ENCODE results near the gene CCNG2. TPM values are rescaled to one million over a fixed set of nuclear protein-coding genes. Genes with fewer than 3 reads are reported as not detected.

Gene CCNG2
- total and polyA plus RNA-seq, 5 experiments from 2014 or later: 10.2 to 38.1 (median 15.3) TPM

- POLR2A ChIA-PET: no interaction called here
- Mint-ChIP-seq H3K4me1 (no peaks in the 10 kb centered on the region), H3K27me3 (peaks cover 0 to 4% (median 0%) of the 10 kb centered on the region in 5 donors), H3K27ac (no peak overlapping the region), H3K36me3 (no peaks in the 10 kb centered on the region), H3K9me3 (no peaks in the 10 kb centered on the region), H3K4me3 (no peak overlapping the region)
- no peak for ATAC-seq
- no peak for DNase-seq
Observed at GRCh38 chr4:77219266-77219665, 62.3 kb downstream of the CCNG2 start.

Other genes with a start within 250 kb of the CCNG2 start
- 10 to 100 TPM; 50.7 to 56.7 TPM for gene SEPTIN11, start 207.5 kb upstream of the CCNG2 start, total RNA-seq
- gene SEPTIN11, start 207.5 kb upstream of the CCNG2 start, polyA plus RNA-seq: 10 to 100 TPM; 44.8 to 49.5 (median 46.0) TPM
- 100 to 1,000 TPM; 309 to 315 TPM for gene CCNI, start 81.2 kb upstream of the CCNG2 start, total RNA-seq
- gene CCNI, start 81.2 kb upstream of the CCNG2 start, polyA plus RNA-seq: 100 to 1,000 TPM; 304 to 350 (median 348) TPM

All from naive thymus-derived CD8-positive, alpha-beta T cell (primary cell).